MG63 (cell line): Measurements from ENCODE around the gene COL4A4. TPM values are rescaled to one million over a fixed set of nuclear protein-coding genes. Genes with fewer than 3 reads are reported as not detected.

Experiments
- DNase-seq: peaks from one replicate; pipeline ENCODE4 v3.0.0-alpha.2; 2020
- H3K27me3 ChIP-seq: fragments of 250-450 bp; sonication (Bioruptor Pico); 2 replicates; pipeline ENCODE4 v1.5.1; 2020; ENCODE audit warnings: mild to moderate bottlenecking, moderate library complexity
- H3K36me3 ChIP-seq: fragments of 250-450 bp; sonication (Bioruptor Pico); 2 replicates; pipeline ENCODE4 v1.5.1; 2020; ENCODE audit warnings: mild to moderate bottlenecking, moderate library complexity
- H3K4me3 ChIP-seq: fragments of 250-450 bp; sonication (Bioruptor Pico); 2 replicates; pipeline ENCODE4 v1.5.1; 2020; ENCODE audit warnings: mild to moderate bottlenecking, moderate library complexity
- H3K9me3 ChIP-seq: fragments of 250-450 bp; sonication (Bioruptor Pico); 2 replicates; pipeline ENCODE4 v1.5.1; 2020; ENCODE audit warnings: mild to moderate bottlenecking, moderate library complexity
- total RNA-seq: library from RNA; depleted of rRNA; stranded (reverse); fragments of >200 nt; shearing (Covaris generic); gene quantifications from 2 replicates; pipeline ENCODE4 v1.2.3, GENCODE V29; 2014; ENCODE audit warnings: low replicate concordance

COL4A4 gene
- total RNA-seq, 1 experiment from 2014 or later, result 0.36 TPM

- DNase-seq, result no peak
- no peaks in the 10 kb centered on the region for H3K36me3 ChIP-seq
- H3K4me3 ChIP-seq, result no peak overlapping the region
- H3K9me3 ChIP-seq, result no peaks in the 10 kb centered on the region
- no peaks in the 10 kb centered on the region for H3K27me3 ChIP-seq
Observed at GRCh38 chr2:227143895-227144294, 20.1 kb downstream of the COL4A4 start.

GRCh38 chr2:227141301-227141700 lies 22.7 kb downstream of the COL4A4 start:
- DNase-seq, result no peak
- H3K4me3 ChIP-seq, result no peak overlapping the region
- H3K9me3 ChIP-seq, result no peaks in the 10 kb centered on the region

GRCh38 chr2:227134591-227134990 lies 29.4 kb downstream of the COL4A4 start:
- DNase-seq, result no peak
- Histone ChIP-seq H3K9me3 (no peaks in the 10 kb centered on the region), H3K36me3 (no peaks in the 10 kb centered on the region), H3K27me3 (no peaks in the 10 kb centered on the region), H3K4me3 (no peak overlapping the region)

More at GRCh38 chr2:227141301-227141700, 22.7 kb downstream of the COL4A4 start:
- Histone ChIP-seq H3K27me3 (no peaks in the 10 kb centered on the region), H3K36me3 (no peaks in the 10 kb centered on the region)

- no peaks in the 10 kb centered on the region for H3K9me3 ChIP-seq
- no peak for DNase-seq
- H3K4me3 ChIP-seq, result no peak overlapping the region
- no peaks in the 10 kb centered on the region for H3K27me3 ChIP-seq
- no peaks in the 10 kb centered on the region for H3K36me3 ChIP-seq
Observed at GRCh38 chr2:227132986-227133385, 31.0 kb downstream of the COL4A4 start.

GRCh38 chr2:227130636-227131035 lies 33.4 kb downstream of the COL4A4 start:
- Histone ChIP-seq H3K4me3 (no peak overlapping the region), H3K9me3 (no peaks in the 10 kb centered on the region), H3K27me3 (no peaks in the 10 kb centered on the region), H3K36me3 (no peaks in the 10 kb centered on the region)
- no peak for DNase-seq

GRCh38 chr2:227127201-227127600 lies 36.8 kb downstream of the COL4A4 start:
- Histone ChIP-seq H3K36me3 (no peaks in the 10 kb centered on the region), H3K4me3 (no peak overlapping the region), H3K9me3 (no peaks in the 10 kb centered on the region), H3K27me3 (no peaks in the 10 kb centered on the region; the same call in 1 of the 2 replicates)
- no peak for DNase-seq

GRCh38 chr2:227125506-227125905 lies 38.5 kb downstream of the COL4A4 start:
- Histone ChIP-seq H3K27me3 (no peaks in the 10 kb centered on the region; the same call in 1 of the 2 replicates), H3K36me3 (no peaks in the 10 kb centered on the region), H3K9me3 (no peaks in the 10 kb centered on the region), H3K4me3 (no peak overlapping the region)
- DNase-seq, result no peak

- H3K36me3 ChIP-seq, result no peaks in the 10 kb centered on the region
- no peak overlapping the region for H3K4me3 ChIP-seq
- no peaks in the 10 kb centered on the region; the same call in 1 of the 2 replicates for H3K27me3 ChIP-seq
- no peak for DNase-seq
- H3K9me3 ChIP-seq, result no peaks in the 10 kb centered on the region
Observed at GRCh38 chr2:227124811-227125210, 39.2 kb downstream of the COL4A4 start.

GRCh38 chr2:227123697-227124096 lies 40.3 kb downstream of the COL4A4 start:
- Histone ChIP-seq H3K9me3 (no peaks in the 10 kb centered on the region), H3K27me3 (no peaks in the 10 kb centered on the region; the same call in 1 of the 2 replicates), H3K4me3 (no peak overlapping the region), H3K36me3 (no peaks in the 10 kb centered on the region)
- DNase-seq, result no peak

GRCh38 chr2:227118353-227118752 lies 45.7 kb downstream of the COL4A4 start:
- H3K36me3 ChIP-seq, result no peaks in the 10 kb centered on the region

GRCh38 chr2:227117852-227118251 lies 46.2 kb downstream of the COL4A4 start:
- H3K36me3 ChIP-seq, result no peaks in the 10 kb centered on the region
- H3K27me3 ChIP-seq, result no peaks in the 10 kb centered on the region
- no peak overlapping the region for H3K4me3 ChIP-seq
- H3K9me3 ChIP-seq, result no peaks in the 10 kb centered on the region
- DNase-seq, result no peak

More at GRCh38 chr2:227118353-227118752, 45.7 kb downstream of the COL4A4 start:
- H3K27me3 ChIP-seq, result no peaks in the 10 kb centered on the region
- no peak for DNase-seq
- no peak overlapping the region for H3K4me3 ChIP-seq
- no peaks in the 10 kb centered on the region for H3K9me3 ChIP-seq

GRCh38 chr2:227117027-227117426 lies 47.0 kb downstream of the COL4A4 start:
- H3K36me3 ChIP-seq, result no peaks in the 10 kb centered on the region
- H3K4me3 ChIP-seq, result no peak overlapping the region
- H3K27me3 ChIP-seq, result no peaks in the 10 kb centered on the region
- no peak for DNase-seq
- H3K9me3 ChIP-seq, result no peaks in the 10 kb centered on the region

GRCh38 chr2:227115761-227116160 lies 48.2 kb downstream of the COL4A4 start:
- no peak for DNase-seq

GRCh38 chr2:227106845-227107759 lies 56.9 kb downstream of the COL4A4 start:
- Histone ChIP-seq H3K27me3 (no peaks in the 10 kb centered on the region; the same call in 1 of the 2 replicates), H3K9me3 (no peaks in the 10 kb centered on the region), H3K36me3 (no peaks in the 10 kb centered on the region), H3K4me3 (no peak overlapping the region)
- DNase-seq, result peak; percentile 35

More at GRCh38 chr2:227115761-227116160, 48.2 kb downstream of the COL4A4 start:
- Histone ChIP-seq H3K4me3 (no peak overlapping the region), H3K36me3 (no peaks in the 10 kb centered on the region), H3K9me3 (no peaks in the 10 kb centered on the region), H3K27me3 (no peaks in the 10 kb centered on the region)

GRCh38 chr2:227103583-227103982 lies 60.4 kb downstream of the COL4A4 start:
- Histone ChIP-seq H3K27me3 (no peaks in the 10 kb centered on the region; the same call in 1 of the 2 replicates), H3K36me3 (no peaks in the 10 kb centered on the region), H3K4me3 (no peak overlapping the region), H3K9me3 (no peaks in the 10 kb centered on the region)
- DNase-seq, result no peak

- Histone ChIP-seq H3K9me3 (no peaks in the 10 kb centered on the region), H3K27me3 (no peaks in the 10 kb centered on the region), H3K4me3 (no peak overlapping the region), H3K36me3 (no peaks in the 10 kb centered on the region)
- DNase-seq, result no peak
Observed at GRCh38 chr2:227099340-227099739, 64.7 kb downstream of the COL4A4 start.

GRCh38 chr2:227098162-227098515 lies 65.9 kb downstream of the COL4A4 start:
- Histone ChIP-seq H3K27me3 (no peaks in the 10 kb centered on the region), H3K9me3 (no peaks in the 10 kb centered on the region), H3K4me3 (no peak overlapping the region), H3K36me3 (no peaks in the 10 kb centered on the region)
- no peak for DNase-seq
